ENCODE results near the gene TMBIM1.

- no peak for TF ChIP-seq ZFX (IDR thresholded peaks at IDR 0.05; ENCODE audit: borderline replicate concordance)
- TF ChIP-seq, protein P1, sequence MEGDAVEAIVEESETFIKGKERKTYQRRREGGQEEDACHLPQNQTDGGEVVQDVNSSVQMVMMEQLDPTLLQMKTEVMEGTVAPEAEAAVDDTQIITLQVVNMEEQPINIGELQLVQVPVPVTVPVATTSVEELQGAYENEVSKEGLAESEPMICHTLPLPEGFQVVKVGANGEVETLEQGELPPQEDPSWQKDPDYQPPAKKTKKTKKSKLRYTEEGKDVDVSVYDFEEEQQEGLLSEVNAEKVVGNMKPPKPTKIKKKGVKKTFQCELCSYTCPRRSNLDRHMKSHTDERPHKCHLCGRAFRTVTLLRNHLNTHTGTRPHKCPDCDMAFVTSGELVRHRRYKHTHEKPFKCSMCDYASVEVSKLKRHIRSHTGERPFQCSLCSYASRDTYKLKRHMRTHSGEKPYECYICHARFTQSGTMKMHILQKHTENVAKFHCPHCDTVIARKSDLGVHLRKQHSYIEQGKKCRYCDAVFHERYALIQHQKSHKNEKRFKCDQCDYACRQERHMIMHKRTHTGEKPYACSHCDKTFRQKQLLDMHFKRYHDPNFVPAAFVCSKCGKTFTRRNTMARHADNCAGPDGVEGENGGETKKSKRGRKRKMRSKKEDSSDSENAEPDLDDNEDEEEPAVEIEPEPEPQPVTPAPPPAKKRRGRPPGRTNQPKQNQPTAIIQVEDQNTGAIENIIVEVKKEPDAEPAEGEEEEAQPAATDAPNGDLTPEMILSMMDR (IDR thresholded peaks at IDR 0.05): no peak
Observed at GRCh38 chr2:218282173-218282991, 9.9 kb downstream of the TMBIM1 start.

Measured in 22Rv1 (cell line).